H1 (cell line): ENCODE data around the gene IL17RA. TPM values are rescaled to one million over a fixed set of nuclear protein-coding genes. Genes with fewer than 3 reads are reported as not detected.

Source experiments
- CTCF ChIA-PET: fragments of 300-600 bp; sonication (Branson Sonifier 250); formaldehyde crosslinking; loops from one replicate; lab custom pipeline; 2021; ENCODE audit not compliant: partially characterized antibody; lab: Charles Lee
- POLR2A ChIA-PET: fragments of 300-600 bp; sonication (Branson Sonifier 250); formaldehyde crosslinking; loops from one replicate; lab custom pipeline; 2021; ENCODE audit warnings: inconsistent platforms; ENCODE audit not compliant: partially characterized antibody; lab: Charles Lee
- DNase-seq, 2 experiments: peaks; one replicate each; pipeline versions ENCODE4 v3.0.0 to v3.0.0-alpha.2; 2010 to 2022; ENCODE audit warnings: low spot score in 2 of 2, low read depth in 1 of 2, mixed read lengths in 1 of 2
- FAIRE-seq: peaks from 2 replicates; lab custom pipeline; 2011; peaks lifted over from hg19 to GRCh38; lab: Jason Lieb, UNC
- H2AFZ ChIP-seq: 2 replicates; pipeline ENCODE4 v1.8.1; 2012; ENCODE audit warnings: low read length, inconsistent platforms
- H2AK5ac ChIP-seq: 2 replicates; pipeline ENCODE4 v1.6.1; 2013; ENCODE audit warnings: low read depth, low read length
- H2BK120ac ChIP-seq: replicated peaks from 2 replicates; pipeline ENCODE3; 2013; ENCODE audit warnings: low read depth, low read length, inconsistent platforms
- H2BK12ac ChIP-seq: 2 replicates; pipeline ENCODE4 v1.6.1; 2013; ENCODE audit warnings: low read depth, low read length
- H2BK15ac ChIP-seq: 2 replicates; pipeline ENCODE4 v1.6.1; 2013; ENCODE audit warnings: low read length
- H2BK20ac ChIP-seq: 2 replicates; pipeline ENCODE4 v1.6.1; 2013; ENCODE audit warnings: low read length
- H2BK5ac ChIP-seq: 2 replicates; pipeline ENCODE4 v1.6.1; 2013; ENCODE audit warnings: low read depth, low read length
- H3K14ac ChIP-seq: 2 replicates; pipeline ENCODE4 v1.6.1; 2013; ENCODE audit warnings: inconsistent platforms; ENCODE audit not compliant: insufficient read length
- H3K18ac ChIP-seq: 2 replicates; pipeline ENCODE4 v1.6.1; 2013; ENCODE audit warnings: low read length; ENCODE audit errors: extremely low read depth
- H3K23ac ChIP-seq: 2 replicates; pipeline ENCODE4 v1.6.1; 2013; ENCODE audit warnings: inconsistent platforms; ENCODE audit not compliant: insufficient read length
- H3K23me2 ChIP-seq: 2 replicates; pipeline ENCODE4 v1.6.1; 2013; ENCODE audit warnings: low read depth, low read length
- H3K27ac ChIP-seq: 2 replicates; pipeline ENCODE4 v1.6.1; 2011; ENCODE audit warnings: low read depth, low read length, inconsistent platforms
- H3K27me3 ChIP-seq, 4 experiments: replicated peaks in 1 of 4; 1 replicate in 1 of 4; 2 replicates in 3 of 4; pipeline versions ENCODE4 v1.6.1 to v1.8.1; 2011 to 2013; ENCODE audit warnings: low read length in 3 of 4, mild to moderate bottlenecking in 3 of 4, inconsistent platforms in 2 of 4, mixed read lengths in 2 of 4, moderate library complexity in 1 of 4; ENCODE audit not compliant: control insufficient read depth in 3 of 4, insufficient read depth in 3 of 4; ENCODE audit errors: extremely low read depth in 1 of 4
- H3K36me3 ChIP-seq, 4 experiments: 2 replicates each; pipeline versions ENCODE4 v1.6.1 to v1.8.1; 2011 to 2013; ENCODE audit warnings: mild to moderate bottlenecking in 4 of 4, low read length in 3 of 4, moderate library complexity in 2 of 4, control low read depth in 1 of 4, inconsistent platforms in 1 of 4; ENCODE audit not compliant: insufficient read depth in 4 of 4, control insufficient read depth in 2 of 4
- H3K4ac ChIP-seq: replicated peaks from 2 replicates; pipeline ENCODE3; 2013; ENCODE audit warnings: low read length, low read depth, mixed read lengths, inconsistent platforms; ENCODE audit not compliant: insufficient read length
- H3K4me1 ChIP-seq, 4 experiments: replicated peaks in 1 of 4; 1 replicate in 1 of 4; 2 replicates in 3 of 4; pipeline versions ENCODE4 v1.6.1 to v1.8.1; 2011 to 2013; ENCODE audit warnings: low read length in 3 of 4, inconsistent platforms in 2 of 4, mixed read lengths in 1 of 4; ENCODE audit not compliant: insufficient read depth in 4 of 4, control insufficient read depth in 3 of 4
- H3K4me2 ChIP-seq, 2 experiments: 2 replicates each; pipeline versions ENCODE4 v1.6.1 to v1.8.1; 2011 to 2013; ENCODE audit warnings: low read depth in 2 of 2, low read length in 2 of 2, control low read depth in 1 of 2, inconsistent platforms in 1 of 2, mild to moderate bottlenecking in 1 of 2; ENCODE audit not compliant: insufficient read depth in 1 of 2
- H3K4me3 ChIP-seq, 4 experiments: fragments of 200-600, 300-600 bp in 1 of 4; sonication (generic), shearing (Covaris generic), sonication (Bioruptor Twin) in 1 of 4; 2 replicates each; pipeline versions ENCODE4 v1.5.1 to v1.8.1; 2011 to 2016; ENCODE audit warnings: low read length in 4 of 4, low read depth in 3 of 4, control low read depth in 2 of 4, inconsistent platforms in 2 of 4, mild to moderate bottlenecking in 2 of 4, mixed read lengths in 1 of 4, moderate library complexity in 1 of 4; ENCODE audit not compliant: insufficient read depth in 2 of 4; ENCODE audit errors: extremely low read depth in 1 of 4
- H3K56ac ChIP-seq: replicated peaks from 2 replicates; pipeline ENCODE3; 2013; ENCODE audit warnings: low read depth, mild to moderate bottlenecking, mixed read lengths, low read length, inconsistent platforms; ENCODE audit not compliant: insufficient read length
- H3K79me1 ChIP-seq: 2 replicates; pipeline ENCODE4 v1.6.1; 2013; ENCODE audit warnings: low read depth, low read length, control low read depth
- H3K79me2 ChIP-seq, 2 experiments: 2 replicates each; pipeline versions ENCODE4 v1.6.1 to v1.8.1; 2012 to 2013; ENCODE audit warnings: low read length in 2 of 2, mild to moderate bottlenecking in 2 of 2, inconsistent platforms in 1 of 2; ENCODE audit not compliant: insufficient read depth in 2 of 2, control insufficient read depth in 1 of 2
- H3K9ac ChIP-seq, 4 experiments: replicated peaks in 1 of 4; 1 replicate in 1 of 4; 2 replicates in 3 of 4; pipeline versions ENCODE4 v1.6.1 to v1.8.1; 2011 to 2013; ENCODE audit warnings: low read depth in 3 of 4, low read length in 3 of 4, control low read depth in 2 of 4, mild to moderate bottlenecking in 2 of 4, moderate library complexity in 2 of 4, inconsistent platforms in 1 of 4; ENCODE audit errors: extremely low read depth in 1 of 4
- H3K9me3 ChIP-seq, 2 experiments: 2 replicates each; pipeline versions ENCODE4 v1.6.1 to v1.8.1; 2012 to 2013; ENCODE audit warnings: mild to moderate bottlenecking in 2 of 2, moderate library complexity in 2 of 2, control low read depth in 1 of 2, inconsistent platforms in 1 of 2, low read depth in 1 of 2, low read length in 1 of 2, mixed read lengths in 1 of 2; ENCODE audit not compliant: insufficient read depth in 2 of 2
- H4K20me1 ChIP-seq, 2 experiments: replicated peaks in 1 of 2; 2 replicates each; pipeline versions ENCODE3 to v1.8.1; 2011 to 2013; ENCODE audit warnings: inconsistent platforms in 2 of 2, low read length in 2 of 2, mild to moderate bottlenecking in 1 of 2; ENCODE audit not compliant: insufficient read depth in 2 of 2, control insufficient read depth in 1 of 2
- H4K5ac ChIP-seq: 2 replicates; pipeline ENCODE4 v1.6.1; 2013; ENCODE audit warnings: low read length, low read depth, mixed read lengths, inconsistent platforms; ENCODE audit not compliant: insufficient read length
- H4K8ac ChIP-seq: 2 replicates; pipeline ENCODE4 v1.8.0; 2013; ENCODE audit warnings: mild to moderate bottlenecking, moderate library complexity, low read length, inconsistent platforms; ENCODE audit not compliant: insufficient read depth; ENCODE audit errors: extremely low read depth
- H4K91ac ChIP-seq: replicated peaks from 2 replicates; pipeline ENCODE3; 2013; ENCODE audit warnings: low read length, mixed read lengths, inconsistent platforms; ENCODE audit not compliant: insufficient read length
- CBX5 ChIP-seq: fragments of 300-800, 300-1000 bp; sonication (generic); IDR thresholded peaks from 2 replicates; pipeline ENCODE4 v1.7.1; 2016; ENCODE audit warnings: antibody characterized with exemption, low read length, low read depth
- KDM1A ChIP-seq: fragments of 200-600, 300-600 bp; sonication (generic); IDR thresholded peaks from 2 replicates; pipeline ENCODE4 v1.7.1; 2016; ENCODE audit warnings: mild to moderate bottlenecking, low read length, borderline replicate concordance
- POU5F1 ChIP-seq: IDR thresholded peaks from 2 replicates; pipeline ENCODE4 v1.6.1; 2011; ENCODE audit warnings: low read depth, mild to moderate bottlenecking, low read length, moderate library complexity
- RFX5 ChIP-seq: IDR thresholded peaks from 2 replicates; pipeline ENCODE4 v1.6.1; 2011; ENCODE audit warnings: low read depth, low read length, improper control_type of control experiment, borderline replicate concordance
- SP1 ChIP-seq: IDR thresholded peaks from 2 replicates; pipeline ENCODE4 v1.6.1; 2011; ENCODE audit warnings: low read depth, low read length
- SP2 ChIP-seq: IDR thresholded peaks from 2 replicates; pipeline ENCODE4 v1.6.1; 2012; ENCODE audit warnings: mild to moderate bottlenecking, low read length, inconsistent platforms
- SUZ12 ChIP-seq: fragments of 200-600 bp; sonication (generic); IDR thresholded peaks from 2 replicates; pipeline ENCODE4 v1.6.1; 2012; ENCODE audit warnings: mild to moderate bottlenecking, inconsistent platforms, low read length, moderate library complexity, mixed read lengths
- TCF12 ChIP-seq: IDR thresholded peaks from 2 replicates; pipeline ENCODE4 v1.6.1; 2011; ENCODE audit warnings: low read depth, mild to moderate bottlenecking, low read length
- USF2 ChIP-seq: IDR thresholded peaks from 2 replicates; pipeline ENCODE4 v1.6.1; 2011; ENCODE audit warnings: low read length, improper control_type of control experiment
- WGBS, 2 experiments: shearing (Covaris generic) in 1 of 2; methylation state at CpG; one replicate each; pipeline versions ENCODE4 v1.1.6 to v1.1.7; 2013 to 2015; ENCODE audit warnings: low lambda C conversion rate in 2 of 2, mixed read lengths in 2 of 2, inconsistent platforms in 1 of 2, low coverage in 1 of 2, missing lambda C conversion rate in 1 of 2; ENCODE audit not compliant: insufficient replicate concordance in 2 of 2, insufficient coverage in 1 of 2, insufficient read length in 1 of 2; ENCODE audit errors: extremely low coverage in 1 of 2, missing lambda C conversion rate in 1 of 2; 5-methylcytosine and 5-hydroxymethylcytosine counted together
- polyA plus RNA-seq, 7 experiments: library from polyadenylated mRNA; depleted of rRNA in 3 of 7; stranded (reverse) in 5 of 7; unstranded in 2 of 7; fragments of >200 nt in 5 of 7; fragments of 200-250 nt in 2 of 7; gene quantifications; 1 replicate in 5 of 7; 2 replicates in 1 of 7; 4 replicates in 1 of 7; pipeline versions ENCODE4 v1.2.1 to v1.2.3, GENCODE V29; 2011 to 2013; ENCODE audit warnings: missing spikeins in 2 of 7, mixed read lengths in 2 of 7
- total RNA-seq: library from RNA; stranded (reverse); fragmentation: NEBNext Ultra II Directional; extraction: Animal tissue kit (Norgen Biotek cat#: 25700); gene quantifications from 2 replicates; pipeline ENCODE4 v1.2.1, GENCODE V29; 2021

The IL17RA gene
- total and polyA plus RNA-seq, 2 of the 8 experiments (the other 6 are each of a cell fraction or from before 2014, with no cell fraction given): 5.6 to 9.9 TPM

- H2BK120ac ChIP-seq: no peak overlapping the region
- TF ChIP-seq CBX5: no peak
- no peak for TF ChIP-seq POU5F1
- no peak for TF ChIP-seq RFX5
- TF ChIP-seq SP1: no peak
- TF ChIP-seq SP2: no peak
- no peak for TF ChIP-seq SUZ12
- TF ChIP-seq KDM1A: no peak
- TF ChIP-seq TCF12: no peak
- TF ChIP-seq USF2: no peak
These were observed 8.3 kb downstream of the IL17RA start for GRCh38 chr22:17093081-17093480.

More at GRCh38 chr22:17093081-17093480, 8.3 kb downstream of the IL17RA start:
- Histone ChIP-seq H2BK20ac (no peak overlapping the region), H3K9ac (no peak overlapping the region), H3K4me3 (no peak overlapping the region), H4K20me1 (peaks cover 0 to 3% of the 10 kb centered on the region in 2 experiments), H3K27me3 (no peaks in the 10 kb centered on the region), H3K4me1 (0 out of 7 replicates have a peak, but pooled peaks cover 0 to 2% (median 0%) of the 10 kb centered on the region in 4 experiments), H3K79me2 (no peaks in the 10 kb centered on the region; a peak in 1 of 4 replicates), H3K23me2 (no peaks in the 10 kb centered on the region), H2BK12ac (no peak overlapping the region), H4K5ac (no peak overlapping the region), H2BK15ac (no peak overlapping the region), H3K56ac (no peak overlapping the region), H3K23ac (no peak overlapping the region), H3K18ac (no peak overlapping the region), H3K14ac (no peak overlapping the region), H2AK5ac (no peak overlapping the region), H3K79me1 (peaks cover 6% of the 10 kb centered on the region; the same call in 1 of the 2 replicates), H3K4ac (no peak overlapping the region), H3K9me3 (no peaks in the 10 kb centered on the region; a peak in 1 of 4 replicates), H3K27ac (no peak overlapping the region), H4K91ac (no peak overlapping the region), H2AFZ (no peak overlapping the region), H3K36me3 (no peaks in the 10 kb centered on the region), H2BK5ac (no peak overlapping the region), H3K4me2 (no peak overlapping the region), H4K8ac (no peak overlapping the region)
- DNase-seq (no peak), FAIRE-seq (no peak)
- POLR2A ChIA-PET: interaction anchor here (0.5 to 1.2 kb wide), 4 partner anchors 14 to 1050 kb away, joined by 3 to 4 read pairs (median 4); no protein-coding TSS in a partner anchor
- CTCF ChIA-PET: interaction anchor here (0.8 to 3.4 kb wide), 4 partner anchors 9 to 24 kb away, joined by 3 to 29 read pairs (median 4); no protein-coding TSS in a partner anchor
- 96% methylated on average over 3 of the region's 3 CpGs; no CpG with 5 or more reads in 1 of the 2 experiments for WGBS, 2 experiments
